NCI-H748 (cell line): ENCODE data around the gene SPATA6.
"Not testable (repeated sequence)": the region's sequence is repeated elsewhere in the genome, so short reads cannot be mapped to it uniquely, and the experiment has no call there.

Experiments
- DNase-seq: peaks from one replicate; lab custom pipeline; 2025; ENCODE audit not compliant: unreplicated experiment; lab: John Stamatoyannopoulos, UW

SPATA6 gene

DNA sequence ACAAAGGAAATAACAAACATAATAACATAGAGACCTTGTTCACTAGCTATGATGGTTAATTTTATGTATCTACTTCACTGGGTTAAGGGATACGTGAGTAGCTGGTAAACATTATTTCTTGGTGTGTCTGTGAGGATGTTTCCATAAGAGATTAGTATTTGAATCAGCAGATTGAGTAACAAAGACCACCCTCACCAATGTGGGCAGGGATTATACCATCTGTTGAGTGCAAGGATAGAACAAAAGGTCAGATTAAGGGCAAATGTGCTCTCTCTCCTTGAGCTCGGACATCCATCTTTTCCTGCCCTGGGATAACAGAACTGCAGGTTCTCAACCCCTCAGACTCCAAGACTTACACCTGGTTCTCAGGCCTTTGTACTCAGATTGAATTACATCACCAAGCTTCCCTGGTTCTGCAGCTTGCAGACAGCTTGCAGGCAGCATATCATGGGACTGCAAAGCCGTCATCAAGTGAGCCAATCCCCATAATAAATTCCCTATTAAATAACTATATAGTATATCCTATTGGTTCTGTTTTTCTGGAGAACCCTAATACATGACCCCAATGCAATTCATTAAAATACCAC, 9.2 kb downstream of the SPATA6 start:
- DNase-seq, result no peak

DNA sequence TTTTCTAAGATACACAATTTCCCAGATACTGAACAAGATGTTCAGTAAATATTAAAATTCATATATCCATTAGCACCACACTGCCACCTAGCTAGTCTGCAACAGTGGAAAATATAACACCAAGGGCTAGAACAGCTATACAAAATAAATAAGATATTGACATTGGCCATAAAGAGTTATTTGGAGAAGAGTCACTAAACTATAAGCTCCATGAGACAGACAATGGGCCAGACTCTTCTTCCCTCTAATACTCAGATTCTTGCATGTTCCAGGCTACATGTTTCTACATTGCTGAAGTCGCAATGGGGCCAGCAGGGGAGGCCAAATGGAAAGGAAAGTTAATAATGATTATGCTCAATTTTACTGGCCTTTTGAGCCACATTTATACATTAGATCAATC, 21.5 kb downstream of the SPATA6 start:
- DNase-seq, result peak; percentile 22

DNA sequence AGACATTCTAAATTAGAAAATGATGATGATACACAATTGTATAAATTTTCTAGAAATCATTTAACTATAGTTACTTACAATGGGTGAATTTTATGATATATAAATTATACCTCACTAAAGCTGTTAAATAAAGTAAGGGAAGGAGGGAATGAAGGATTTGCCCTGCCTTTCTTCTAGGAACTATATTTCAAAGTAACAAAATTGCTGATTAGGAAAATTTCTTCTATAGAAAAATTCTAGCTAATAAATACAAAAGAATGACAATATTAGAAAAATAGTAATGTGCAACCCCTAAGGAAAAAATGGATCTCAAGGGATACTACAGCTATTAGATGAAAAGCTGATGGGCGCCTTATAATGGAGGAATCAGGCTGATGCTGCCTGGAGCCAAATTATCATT, 23.1 kb downstream of the SPATA6 start:
- no peak for DNase-seq

DNA sequence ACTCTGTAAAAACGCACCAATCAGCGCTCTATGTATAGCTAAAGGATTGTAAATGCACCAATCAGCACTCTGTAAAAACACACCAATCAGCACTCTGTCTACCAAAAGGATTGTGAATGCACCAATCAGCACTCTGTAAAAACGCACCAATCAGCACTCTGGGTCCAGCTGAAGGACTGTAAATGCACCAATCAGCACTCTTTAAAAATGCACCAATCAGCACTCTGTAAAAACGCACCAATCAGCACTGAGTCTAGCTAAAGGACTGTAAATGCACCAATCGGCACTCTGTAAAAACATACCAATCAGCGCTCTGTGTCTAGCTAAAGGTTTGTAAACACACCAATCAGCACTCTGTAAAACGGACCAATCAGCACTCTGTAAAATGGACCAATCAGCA, 27.8 kb downstream of the SPATA6 start:
- DNase-seq, result not testable (repeated sequence)

DNA sequence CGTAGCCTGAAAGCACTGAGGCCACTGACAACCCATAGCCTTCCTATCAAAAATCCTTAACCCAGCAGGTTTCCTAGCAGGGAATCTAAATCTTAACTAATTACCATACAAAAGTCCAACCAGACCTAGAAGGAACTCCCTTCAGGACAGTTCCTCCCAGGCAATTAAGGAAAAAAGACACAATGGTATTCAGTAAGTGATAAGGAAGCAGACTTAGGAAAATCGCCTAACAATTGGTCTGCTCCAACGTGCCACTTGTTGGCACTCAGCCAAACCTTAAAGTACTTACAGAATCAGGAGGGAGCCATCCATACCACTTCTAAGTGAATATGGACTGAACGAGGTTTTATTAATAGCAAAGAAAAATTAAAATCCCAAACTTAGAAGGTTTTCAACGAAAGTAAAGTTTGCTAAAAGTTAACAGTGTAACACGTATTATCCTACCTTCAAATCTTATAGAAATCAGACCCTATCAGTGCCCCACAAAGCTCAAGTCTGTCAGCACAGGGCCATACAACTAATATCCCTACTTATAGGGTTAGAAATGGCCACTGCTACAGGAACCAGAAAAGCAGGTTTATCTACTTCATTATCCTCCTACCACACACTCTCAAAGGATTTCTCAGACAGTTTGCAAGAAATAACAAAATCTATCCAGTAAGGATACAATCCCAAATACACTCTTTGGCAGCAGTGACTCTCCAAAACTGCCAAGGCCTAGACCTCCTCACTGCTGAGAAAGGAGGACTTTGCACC, 29.0 kb downstream of the SPATA6 start:
- peak; percentile 92 for DNase-seq

- not testable (repeated sequence) for DNase-seq
Observed at GRCh38 chr1:48440786-48441185, 31.2 kb downstream of the SPATA6 start.

DNA sequence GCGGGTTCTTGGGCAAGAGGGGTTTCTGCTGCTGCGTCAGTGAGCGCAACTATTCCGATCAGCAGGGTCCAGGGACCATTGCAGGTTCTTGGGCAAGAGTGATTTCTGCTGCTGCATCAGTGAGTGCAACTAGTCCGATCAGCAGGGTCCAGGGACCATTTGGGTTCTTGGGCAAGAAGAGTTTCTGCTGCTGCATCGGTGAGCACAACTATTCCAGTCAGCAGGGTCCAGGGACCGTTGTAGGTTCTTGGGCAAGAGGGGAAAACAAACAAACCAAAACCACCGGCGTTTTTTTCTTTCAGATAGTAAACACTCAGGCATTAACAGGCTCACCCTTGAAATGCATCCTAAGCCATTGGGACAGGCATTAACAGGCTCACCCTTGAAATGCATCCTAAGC, 32.6 kb downstream of the SPATA6 start:
- DNase-seq, result no peak

DNA sequence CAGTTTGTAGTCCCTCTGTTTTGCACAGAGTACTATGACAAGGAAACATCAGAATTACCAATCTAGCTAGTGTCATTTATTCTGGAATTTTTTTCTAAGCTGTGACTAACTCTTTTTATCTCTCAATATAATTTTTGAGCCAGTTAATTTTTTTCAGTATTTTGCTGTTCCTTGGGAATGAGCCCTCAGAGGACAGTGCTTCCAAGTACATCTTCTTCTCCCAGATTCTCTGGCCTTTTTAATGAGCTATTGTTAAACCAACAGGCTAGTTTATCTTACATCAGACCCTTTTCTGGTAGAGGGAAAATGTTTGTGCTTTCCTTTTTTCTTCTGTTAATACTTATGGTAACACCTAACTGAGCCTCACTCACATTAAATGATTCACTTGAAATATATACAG, 34.6 kb downstream of the SPATA6 start:
- not testable (repeated sequence) for DNase-seq

DNA sequence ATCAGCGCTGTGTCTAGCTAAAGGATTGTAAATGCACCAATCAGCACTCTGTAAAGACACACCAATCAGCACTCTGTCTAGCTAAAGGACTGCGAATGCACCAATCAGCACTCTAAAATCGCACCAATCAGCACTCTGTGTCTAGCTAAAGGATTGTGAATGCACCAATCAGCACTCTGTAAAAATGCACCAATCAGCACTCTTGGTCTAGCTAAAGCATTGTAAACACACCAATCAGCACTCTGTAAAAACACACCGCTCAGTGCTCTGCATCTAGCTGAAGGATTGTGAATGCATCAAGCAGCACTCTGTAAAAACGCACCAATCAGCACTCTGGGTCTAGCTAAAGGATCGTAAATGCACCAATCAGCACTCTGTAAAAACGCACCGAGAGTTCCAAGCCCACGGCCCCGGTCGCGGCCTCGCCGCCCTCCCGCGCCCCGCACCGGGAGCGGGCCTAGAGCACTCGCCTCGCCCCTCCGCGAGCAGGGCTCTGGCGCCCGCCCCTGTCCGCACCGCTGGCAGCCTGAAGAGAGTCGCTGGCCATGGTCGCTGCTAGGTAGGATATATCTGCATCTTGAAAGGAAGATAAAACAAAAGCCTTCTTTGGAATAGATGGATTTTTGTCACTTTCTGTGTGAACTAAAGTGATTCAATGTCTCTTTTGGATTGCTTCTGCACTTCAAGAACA, 36.5 kb downstream of the SPATA6 start:
- not testable (repeated sequence) for DNase-seq

GRCh38 chr1:48430832-48431231, 41.2 kb downstream of the SPATA6 start:
- DNase-seq, result no peak

DNA sequence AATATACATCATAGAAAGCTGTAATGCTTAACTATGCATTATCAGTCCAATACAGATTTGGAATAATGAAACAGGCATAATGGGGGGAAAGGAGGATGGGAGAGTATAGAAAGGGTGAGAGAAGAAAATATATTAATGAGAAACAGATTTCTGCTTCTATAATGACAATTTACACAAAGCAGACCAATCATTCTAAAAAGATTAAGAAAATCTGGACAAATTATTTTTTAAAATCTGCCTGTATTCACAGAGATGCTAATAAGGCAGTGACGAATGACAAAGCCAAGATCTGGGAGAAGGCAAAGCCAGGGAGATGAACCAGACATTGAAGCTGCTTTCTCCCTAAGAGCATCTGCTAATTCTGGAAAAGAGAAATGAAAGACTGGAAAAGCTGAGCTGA, 50.0 kb downstream of the SPATA6 start:
- DNase-seq, result no peak

GRCh38 chr1:48418742-48419141, 53.3 kb downstream of the SPATA6 start:
- no peak for DNase-seq

DNA sequence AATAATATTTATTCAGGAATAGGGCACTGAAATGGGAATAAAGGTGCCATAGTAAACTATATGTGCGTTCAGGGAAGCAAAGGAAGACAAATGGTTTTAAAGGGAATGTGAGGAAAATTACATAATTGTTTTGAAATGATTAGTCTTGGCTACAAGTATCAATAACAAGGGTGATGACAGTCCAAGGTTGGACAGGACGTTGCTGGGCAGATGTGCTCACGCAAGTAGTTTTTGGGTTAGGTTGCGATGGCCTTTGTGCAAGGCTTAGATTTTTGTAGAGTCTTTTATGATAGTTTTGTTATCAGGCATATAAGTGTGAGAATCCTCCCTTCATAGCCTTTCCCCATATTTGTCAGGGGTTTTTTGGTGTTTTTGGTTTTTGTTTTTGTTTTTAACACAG, 57.0 kb downstream of the SPATA6 start:
- no peak for DNase-seq

DNA sequence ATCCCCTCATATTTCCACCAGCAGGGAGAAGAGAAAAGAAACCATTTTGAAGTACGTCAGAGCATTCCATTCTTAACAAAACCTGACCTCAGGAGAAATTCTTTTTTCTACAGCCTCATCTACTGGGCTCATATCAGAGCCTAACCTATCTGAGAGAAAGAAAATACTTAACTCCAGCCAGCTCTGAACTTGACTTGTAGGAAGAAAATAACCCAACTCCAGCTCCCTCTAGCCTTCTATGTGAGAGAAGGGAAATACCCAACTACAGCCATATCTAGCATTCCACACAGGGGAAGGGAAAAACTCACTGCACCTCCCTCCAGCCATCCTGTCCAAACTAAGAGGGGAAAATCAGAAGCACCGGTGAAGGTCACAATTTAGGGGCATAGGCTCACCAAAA, 57.7 kb downstream of the SPATA6 start:
- DNase-seq, result no peak

GRCh38 chr1:48405940-48406339, 66.1 kb downstream of the SPATA6 start:
- no peak for DNase-seq

DNA sequence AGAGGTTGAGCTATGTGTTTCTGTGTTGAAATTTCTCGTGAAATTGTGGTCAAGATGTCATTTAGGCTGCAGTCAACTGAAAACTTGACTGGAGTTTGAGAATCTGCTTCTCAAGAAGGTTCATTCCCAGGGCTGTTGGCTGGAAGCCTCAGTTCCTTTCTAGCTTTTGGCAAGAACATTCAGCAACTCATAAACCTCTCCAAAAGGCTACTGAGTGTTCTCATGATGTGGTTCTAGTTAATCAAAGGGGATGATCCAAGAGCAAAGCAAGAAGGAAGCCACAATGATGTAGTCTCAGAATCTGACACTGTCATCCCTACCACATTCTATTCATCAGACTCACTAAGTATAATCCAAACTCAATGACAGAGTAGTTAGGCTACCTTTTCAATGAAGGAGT, 66.6 kb downstream of the SPATA6 start:
- no peak for DNase-seq

DNA sequence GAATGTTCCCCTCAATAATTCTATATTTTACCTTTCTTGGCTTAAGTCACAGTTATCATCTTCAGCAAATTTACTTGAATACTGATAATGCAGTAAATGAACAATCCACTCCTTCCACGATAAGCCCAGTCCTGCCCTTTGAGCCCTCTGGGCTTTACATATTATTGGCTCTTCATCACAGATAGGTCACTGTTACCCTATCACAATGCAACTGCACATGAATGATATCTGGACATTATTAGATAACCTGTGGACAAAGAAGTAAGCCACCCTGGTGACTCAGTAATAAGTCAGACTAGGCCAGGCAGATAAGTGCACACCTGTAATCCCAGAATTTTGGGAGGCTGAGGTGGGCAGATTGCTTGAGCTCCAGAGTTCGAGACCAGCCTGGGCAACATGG, 69.4 kb downstream of the SPATA6 start:
- DNase-seq, result no peak

DNA sequence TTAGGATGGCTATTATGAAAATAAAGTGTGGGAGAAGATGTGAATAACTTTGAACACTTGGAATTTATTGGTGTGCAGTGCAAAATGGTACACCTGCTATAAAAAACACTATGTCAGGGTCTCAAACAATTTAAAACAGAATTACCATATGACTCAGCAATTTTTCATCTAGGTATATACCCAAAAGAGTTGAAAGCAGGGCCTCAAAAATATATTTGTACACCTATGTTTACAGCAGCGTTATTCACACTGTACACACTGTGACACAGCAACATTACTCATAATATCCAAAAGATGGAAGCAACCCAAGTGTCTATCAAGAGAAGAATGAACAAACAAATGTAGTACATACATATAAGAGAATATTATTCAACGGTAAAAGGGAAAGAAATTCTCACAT, 75.8 kb downstream of the SPATA6 start:
- DNase-seq, result no peak

DNA sequence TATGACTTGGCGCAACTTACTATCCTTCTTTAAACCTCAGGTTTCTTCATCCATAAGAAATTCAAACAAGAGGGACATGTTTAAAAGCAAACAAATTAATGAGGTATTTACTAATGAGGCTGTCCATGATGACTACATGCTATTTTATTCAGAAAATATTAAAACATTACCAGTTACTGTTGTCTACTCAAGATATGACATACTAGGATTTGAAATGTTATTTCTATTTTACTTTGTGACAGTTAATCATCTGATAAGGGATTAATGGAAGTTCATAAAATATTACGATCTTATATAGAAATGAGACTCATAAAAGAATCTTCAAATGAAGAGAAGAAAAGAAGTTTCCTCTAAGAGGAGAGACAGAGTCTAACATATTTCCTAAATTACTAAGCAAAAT, 80.1 kb downstream of the SPATA6 start:
- no peak for DNase-seq

DNA sequence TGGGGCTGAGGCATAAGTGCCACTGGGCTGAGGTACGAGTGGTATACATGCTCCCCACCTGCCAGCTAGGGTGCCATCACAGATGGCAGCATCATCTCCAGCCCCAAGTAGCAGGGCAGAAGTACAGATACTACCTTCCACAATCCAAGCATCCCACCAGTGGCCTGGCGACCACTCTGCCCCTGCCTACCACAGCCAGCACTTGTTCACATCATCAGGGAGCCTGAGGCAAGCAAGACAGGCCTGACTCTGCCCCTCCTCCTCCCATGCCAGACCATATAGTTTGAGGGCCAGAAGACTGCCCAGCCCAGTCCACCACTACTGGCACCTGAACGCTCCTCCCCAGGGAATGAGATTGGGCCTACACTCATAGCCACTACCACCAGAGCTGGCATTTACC, 84.6 kb downstream of the SPATA6 start:
- no peak for DNase-seq

GRCh38 chr1:48374785-48375184, 97.2 kb downstream of the SPATA6 start:
- no peak for DNase-seq

- DNase-seq, result no peak
Observed at GRCh38 chr1:48371598-48371997, 100.4 kb downstream of the SPATA6 start.
